Activated CD4-positive, alpha-beta T cell treated with anti-CD3 and anti-CD28 coated beads for 36 hours (primary cell): ENCODE measurements around the gene LUZP1. TPM values are rescaled to one million over a fixed set of nuclear protein-coding genes. Genes with fewer than 3 reads are reported as not detected.
A peak's percentile ranks its signal among the peaks of the same experiment; 100 is the strongest.

ENCODE experiments used
- ATAC-seq: fragments of 200-7000 bp; cut with Tn5 transposase; one replicate; pipeline ENCODE4 v1.10.0; 2021; ENCODE audit warnings: mild to moderate bottlenecking, moderate library complexity
- CTCF ChIA-PET: fragments of 350-600 bp; sonication (Branson Sonifier 250); formaldehyde crosslinking; loops from one replicate; lab custom pipeline; 2021; ENCODE audit warnings: antibody characterized with exemption; lab: Charles Lee
- POLR2A ChIA-PET: fragments of 350-600 bp; sonication (Branson Sonifier 250); formaldehyde crosslinking; loops from one replicate; lab custom pipeline; 2021; ENCODE audit warnings: antibody characterized with exemption, inconsistent platforms; lab: Charles Lee
- DNase-seq: peaks from one replicate; pipeline ENCODE4 v3.0.0-alpha.2; 2020
- H3K27ac Mint-ChIP-seq: one replicate; pipeline ENCODE4 v1.8.0; 2021; ENCODE audit warnings: mixed read lengths
- H3K27me3 Mint-ChIP-seq: one replicate; pipeline ENCODE4 v1.8.0; 2021; ENCODE audit warnings: mixed read lengths
- H3K36me3 Mint-ChIP-seq: one replicate; pipeline ENCODE4 v1.8.0; 2021; ENCODE audit warnings: low read depth, mixed read lengths
- H3K4me1 Mint-ChIP-seq: one replicate; pipeline ENCODE4 v1.8.0; 2021; ENCODE audit warnings: mixed read lengths
- H3K4me3 Mint-ChIP-seq: one replicate; pipeline ENCODE4 v1.8.0; 2021; ENCODE audit warnings: mild to moderate bottlenecking, moderate library complexity, mixed read lengths
- H3K9me3 Mint-ChIP-seq: one replicate; pipeline ENCODE4 v1.8.0; 2021; ENCODE audit warnings: low read depth, mixed read lengths
- intact Hi-C, 2 experiments: fragments of 100-400 bp; cut with DNase I in 1 of 2; cut with micrococcal nuclease in 1 of 2; formaldehyde crosslinking; loops; one replicate each; pipeline versions ENCODE4 v1.14.2 to v1.15.1; 2022 to 2024; cut with DNase I, micrococcal nuclease
- total RNA-seq, 2 experiments: library from RNA; stranded (reverse); gene quantifications; one replicate each; pipeline ENCODE4 v1.2.3, GENCODE V29; 2021

The LUZP1 gene
- total RNA-seq, 2 experiments from 2014 or later = 13.2 to 13.6 TPM

- H3K27ac Mint-ChIP-seq = no peak overlapping the region
These were observed 83.0 kb downstream of the LUZP1 start for GRCh38 chr1:23085696-23086095.

GRCh38 chr1:23084880-23085279, 83.8 kb downstream of the LUZP1 start:
- no peak for DNase-seq
- no peak for ATAC-seq
- H3K27ac Mint-ChIP-seq = no peak overlapping the region
- ChIA-PET CTCF (interaction anchor here (0.6 to 5.2 kb wide), 6 partner anchors 15 to 162 kb away, joined by 3 to 26 read pairs (median 4); no protein-coding TSS in a partner anchor), POLR2A (no interaction called here)
- H3K27me3 Mint-ChIP-seq = no peaks in the 10 kb centered on the region
- no peaks in the 10 kb centered on the region for H3K9me3 Mint-ChIP-seq
- H3K36me3 Mint-ChIP-seq = peaks cover 40% of the 10 kb centered on the region
- intact Hi-C loops = no loop called here
- H3K4me1 Mint-ChIP-seq = no peaks in the 10 kb centered on the region
- H3K4me3 Mint-ChIP-seq = no peak overlapping the region

More at GRCh38 chr1:23085696-23086095, 83.0 kb downstream of the LUZP1 start:
- no peak for ATAC-seq
- CTCF ChIA-PET = interaction anchor here (0.6 to 5.2 kb wide), 5 partner anchors 14 to 161 kb away, joined by 3 to 26 read pairs (median 4); no protein-coding TSS in a partner anchor
- intact Hi-C loops = no loop called here
- no peak for DNase-seq
- Mint-ChIP-seq H3K27me3 (no peaks in the 10 kb centered on the region), H3K9me3 (no peaks in the 10 kb centered on the region), H3K4me3 (no peak overlapping the region), H3K4me1 (no peaks in the 10 kb centered on the region), H3K36me3 (peaks cover 34% of the 10 kb centered on the region)
- POLR2A ChIA-PET = no interaction called here

- ChIA-PET CTCF (no interaction called here), POLR2A (no interaction called here)
- H3K4me1 Mint-ChIP-seq = no peaks in the 10 kb centered on the region
- ATAC-seq (no peak), DNase-seq (no peak)
- no peak overlapping the region for H3K4me3 Mint-ChIP-seq
- H3K27ac Mint-ChIP-seq = peak overlapping the region; percentile 4
- H3K9me3 Mint-ChIP-seq = no peaks in the 10 kb centered on the region
- no peaks in the 10 kb centered on the region for H3K27me3 Mint-ChIP-seq
- H3K36me3 Mint-ChIP-seq = peaks cover 48% of the 10 kb centered on the region
- intact Hi-C loops = no loop called here
These were observed 84.8 kb downstream of the LUZP1 start for GRCh38 chr1:23083714-23084480.

GRCh38 chr1:23081376-23081775, 87.3 kb downstream of the LUZP1 start:
- CTCF ChIA-PET = interaction anchor here (0.8 to 3.1 kb wide), 7 partner anchors 9 to 103 kb away, joined by 3 to 14 read pairs (median 4); no protein-coding TSS in a partner anchor
- Mint-ChIP-seq H3K9me3 (no peaks in the 10 kb centered on the region), H3K27ac (no peak overlapping the region), H3K27me3 (no peaks in the 10 kb centered on the region), H3K4me1 (no peaks in the 10 kb centered on the region), H3K36me3 (peaks cover 51% of the 10 kb centered on the region), H3K4me3 (no peak overlapping the region)
- ATAC-seq (peak; percentile 36), DNase-seq (no peak)
- POLR2A ChIA-PET = no interaction called here
- intact Hi-C loops = no loop called here

- Mint-ChIP-seq H3K4me1 (no peaks in the 10 kb centered on the region), H3K4me3 (no peak overlapping the region), H3K36me3 (peaks cover 51% of the 10 kb centered on the region), H3K27ac (no peak overlapping the region), H3K9me3 (no peaks in the 10 kb centered on the region), H3K27me3 (no peaks in the 10 kb centered on the region)
- ChIA-PET CTCF (interaction anchor here (0.6 to 3.1 kb wide), 9 partner anchors 8 to 104 kb away, joined by 3 to 14 read pairs (median 3); no protein-coding TSS in a partner anchor), POLR2A (no interaction called here)
- DNase-seq (no peak), ATAC-seq (no peak)
- intact Hi-C loops = no loop called here
These were observed 87.8 kb downstream of the LUZP1 start for GRCh38 chr1:23080885-23081284.

- no peaks in the 10 kb centered on the region for H3K27me3 Mint-ChIP-seq
- ChIA-PET POLR2A (no interaction called here), CTCF (interaction anchor here (3.1 kb wide), 1 partner anchor 106 kb away, joined by 14 read pairs; no protein-coding TSS in a partner anchor)
- no peaks in the 10 kb centered on the region for H3K9me3 Mint-ChIP-seq
- no peak overlapping the region for H3K27ac Mint-ChIP-seq
- no peak for ATAC-seq
- no peak for DNase-seq
- intact Hi-C loops = no loop called here
- H3K4me3 Mint-ChIP-seq = no peak overlapping the region
- no peaks in the 10 kb centered on the region for H3K4me1 Mint-ChIP-seq
- H3K36me3 Mint-ChIP-seq = peaks cover 52% of the 10 kb centered on the region
These were observed 89.6 kb downstream of the LUZP1 start for GRCh38 chr1:23079025-23079424.

- no peak for DNase-seq
- intact Hi-C loops = no loop called here
- Mint-ChIP-seq H3K36me3 (peaks cover 39% of the 10 kb centered on the region), H3K27me3 (no peaks in the 10 kb centered on the region), H3K4me1 (no peaks in the 10 kb centered on the region), H3K27ac (no peak overlapping the region), H3K4me3 (no peak overlapping the region), H3K9me3 (no peaks in the 10 kb centered on the region)
- CTCF ChIA-PET = no interaction called here
- ATAC-seq = no peak
- POLR2A ChIA-PET = no interaction called here
These were observed 94.6 kb downstream of the LUZP1 start for GRCh38 chr1:23074012-23074411.

- ChIA-PET CTCF (no interaction called here), POLR2A (no interaction called here)
- H3K36me3 Mint-ChIP-seq = peaks cover 46% of the 10 kb centered on the region
These were observed 99.0 kb downstream of the LUZP1 start for GRCh38 chr1:23069675-23070074.

GRCh38 chr1:23069149-23069548, 99.5 kb downstream of the LUZP1 start:
- CTCF ChIA-PET = no interaction called here

More at GRCh38 chr1:23069675-23070074, 99.0 kb downstream of the LUZP1 start:
- no peaks in the 10 kb centered on the region for H3K27me3 Mint-ChIP-seq
- peaks cover 4% of the 10 kb centered on the region for H3K4me1 Mint-ChIP-seq
- intact Hi-C loops = no loop called here
- no peak overlapping the region for H3K27ac Mint-ChIP-seq
- DNase-seq (no peak), ATAC-seq (no peak)
- no peak overlapping the region for H3K4me3 Mint-ChIP-seq
- H3K9me3 Mint-ChIP-seq = no peaks in the 10 kb centered on the region

GRCh38 chr1:23066075-23066474, 102.6 kb downstream of the LUZP1 start:
- intact Hi-C loops = no loop called here
- ATAC-seq (no peak), DNase-seq (no peak)
- Mint-ChIP-seq H3K27ac (no peak overlapping the region), H3K4me1 (peaks cover 4% of the 10 kb centered on the region), H3K27me3 (no peaks in the 10 kb centered on the region), H3K9me3 (no peaks in the 10 kb centered on the region), H3K36me3 (peaks cover 33% of the 10 kb centered on the region), H3K4me3 (no peak overlapping the region)
- POLR2A ChIA-PET = interaction anchor here (1.0 kb wide), 1 partner anchor 18 kb away, joined by 3 read pairs; no protein-coding TSS in a partner anchor
- CTCF ChIA-PET = interaction anchor here (0.6 to 1.2 kb wide), 4 partner anchors 19 to 120 kb away, joined by 3 to 7 read pairs (median 3); no protein-coding TSS in a partner anchor

More at GRCh38 chr1:23069149-23069548, 99.5 kb downstream of the LUZP1 start:
- intact Hi-C loops = no loop called here
- no peak for DNase-seq
- H3K9me3 Mint-ChIP-seq = no peaks in the 10 kb centered on the region
- H3K4me3 Mint-ChIP-seq = no peak overlapping the region
- H3K27ac Mint-ChIP-seq = no peak overlapping the region
- H3K4me1 Mint-ChIP-seq = peaks cover 4% of the 10 kb centered on the region
- H3K36me3 Mint-ChIP-seq = peaks cover 44% of the 10 kb centered on the region
- POLR2A ChIA-PET = no interaction called here
- no peaks in the 10 kb centered on the region for H3K27me3 Mint-ChIP-seq
- ATAC-seq = no peak

GRCh38 chr1:23065385-23065784, 103.3 kb downstream of the LUZP1 start:
- intact Hi-C loops = no loop called here
- Mint-ChIP-seq H3K4me3 (no peak overlapping the region), H3K4me1 (peaks cover 4% of the 10 kb centered on the region), H3K27me3 (no peaks in the 10 kb centered on the region), H3K9me3 (no peaks in the 10 kb centered on the region), H3K36me3 (peaks cover 33% of the 10 kb centered on the region), H3K27ac (no peak overlapping the region)
- ATAC-seq = no peak
- ChIA-PET POLR2A (no interaction called here), CTCF (interaction anchor here (0.9 to 1.0 kb wide), 2 partner anchors 19 to 22 kb away, joined by 3 read pairs; no protein-coding TSS in a partner anchor)
- no peak for DNase-seq
